Right lobe of liver (tissue), 6 donors: ENCODE data around the gene SLC2A4. TPM values are rescaled to one million over a fixed set of nuclear protein-coding genes. Genes with fewer than 3 reads are reported as not detected.
A peak's percentile ranks its signal among the peaks of the same experiment; 100 is the strongest.

Experiments
- ATAC-seq, 4 donors: fragments of 200-7000 bp; cut with Tn5 transposase; one replicate each; pipeline ENCODE4 v1.9.1; 2020; ENCODE audit warnings: mild to moderate bottlenecking in 4 of 4, moderate library complexity in 4 of 4
- DNase-seq, 3 donors: peaks; one replicate each; pipeline ENCODE4 v3.0.0-alpha.2; 2020
- H3K27ac ChIP-seq, 3 donors: fragments of 200-600 bp; one replicate each; pipeline ENCODE4 v1.8.0; 2022
- H3K27me3 ChIP-seq, 2 donors: fragments of 200-600 bp; one replicate each; pipeline ENCODE4 v1.8.0; 2022
- H3K36me3 ChIP-seq, 4 donors: fragments of 200-600 bp; sonication (generic) in 1 of 4; one replicate each; pipeline versions ENCODE4 v1.5.1 to v1.8.0; 2017 to 2022; ENCODE audit warnings: control low read depth in 1 of 4
- H3K4me1 ChIP-seq, 4 donors: fragments of 200-600 bp; sonication (generic) in 1 of 4; one replicate each; pipeline versions ENCODE4 v1.5.1 to v1.8.0; 2017 to 2022; ENCODE audit warnings: control low read depth in 1 of 4
- H3K4me3 ChIP-seq, 3 donors: fragments of 200-600 bp; one replicate each; pipeline ENCODE4 v1.8.0; 2022
- H3K9me3 ChIP-seq, 4 donors: fragments of 200-600 bp; sonication (generic) in 1 of 4; one replicate each; pipeline versions ENCODE4 v1.5.1 to v1.8.0; 2017 to 2022; ENCODE audit warnings: control low read depth in 1 of 4
- CTCF ChIP-seq, 4 donors: fragments of 200-600 bp in 3 of 4; fragments of 450-650 bp in 1 of 4; IDR thresholded peaks; one replicate each; pipeline versions ENCODE4 v1.5.1 to v1.8.0; 2016 to 2022; ENCODE audit warnings: antibody characterized with exemption in 4 of 4, mild to moderate bottlenecking in 2 of 4
- POLR2A ChIP-seq: fragments of 450-650 bp; IDR thresholded peaks from one replicate; pipeline ENCODE4 v1.6.1; 2017; ENCODE audit warnings: antibody characterized with exemption, mild to moderate bottlenecking
- WGBS: methylation state at CpG from one replicate; pipeline ENCODE4 v1.1.6; 2018; ENCODE audit warnings: low coverage, low lambda C conversion rate; ENCODE audit not compliant: insufficient coverage; ENCODE audit errors: missing lambda C conversion rate; 5-methylcytosine and 5-hydroxymethylcytosine counted together
- intact Hi-C, 2 donors: fragments of 100-400 bp; cut with DNase I; formaldehyde crosslinking; loops; one replicate each; pipeline versions ENCODE4 v1.11.2 to v1.14.1; 2022
- total RNA-seq, 6 experiments: library from RNA; depleted of rRNA in 2 of 6; stranded (reverse); fragments of >200 nt in 2 of 6; fragmentation: NEBNext Ultra II Directional in 3 of 6; extraction: Animal tissue kit (Norgen Biotek cat#: 25700) in 3 of 6; gene quantifications; one replicate each; pipeline versions ENCODE4 v1.1.0 to v1.2.4, GENCODE V29; 2016 to 2023
- donor health status: DM: no; HTN: yes; CAD: no.
- donor health status: DM: no; HTN: no; CAD: no.
- donor health status: DM: no; HTN: no; CAD: no.
- donor health status: DM: no; HTN: yes; CAD: no.
- donor health status: DM: no; HTN: yes; CAD: no.

SLC2A4 gene
- total RNA-seq, 6 experiments from 2014 or later = 0.66 to 2.1 (median 1.4) TPM

DNA sequence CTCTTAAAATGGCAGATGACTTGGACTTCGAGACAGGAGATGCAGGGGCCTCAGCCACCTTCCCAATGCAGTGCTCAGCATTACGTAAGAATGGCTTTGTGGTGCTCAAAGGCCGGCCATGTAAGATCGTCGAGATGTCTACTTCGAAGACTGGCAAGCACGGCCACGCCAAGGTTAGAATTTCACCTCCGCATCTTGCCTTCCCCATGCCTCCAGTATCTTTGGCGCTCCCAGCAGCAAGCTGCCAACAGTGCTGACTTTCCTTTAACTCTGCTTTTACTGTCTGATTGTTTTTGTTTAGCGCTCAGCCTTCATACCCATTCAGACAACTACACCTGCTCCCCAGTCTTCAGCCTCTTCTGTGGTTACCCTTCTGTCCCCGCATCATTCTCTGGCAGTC is 28.1 kb downstream of the SLC2A4 start:
- intact Hi-C loops = no loop called here
- TF ChIP-seq POLR2A (no peak), CTCF (IDR thresholded peaks at IDR 0.05) (no peak)
- Histone ChIP-seq H3K36me3 (peaks cover 11 to 47% (median 29%) of the 10 kb centered on the region in 4 donors), H3K27me3 (no peaks in the 10 kb centered on the region), H3K4me3 (peak overlapping the region in 1 of 3 donors; percentile 98), H3K4me1 (peaks cover 0 to 21% (median 9%) of the 10 kb centered on the region in 4 donors), H3K27ac (peak overlapping the region in 1 of 3 donors; percentile 77), H3K9me3 (no peaks in the 10 kb centered on the region)
- no peak for ATAC-seq
- DNase-seq = no peak
- WGBS = 90% methylated on average over 7 of the region's 12 CpGs

DNA sequence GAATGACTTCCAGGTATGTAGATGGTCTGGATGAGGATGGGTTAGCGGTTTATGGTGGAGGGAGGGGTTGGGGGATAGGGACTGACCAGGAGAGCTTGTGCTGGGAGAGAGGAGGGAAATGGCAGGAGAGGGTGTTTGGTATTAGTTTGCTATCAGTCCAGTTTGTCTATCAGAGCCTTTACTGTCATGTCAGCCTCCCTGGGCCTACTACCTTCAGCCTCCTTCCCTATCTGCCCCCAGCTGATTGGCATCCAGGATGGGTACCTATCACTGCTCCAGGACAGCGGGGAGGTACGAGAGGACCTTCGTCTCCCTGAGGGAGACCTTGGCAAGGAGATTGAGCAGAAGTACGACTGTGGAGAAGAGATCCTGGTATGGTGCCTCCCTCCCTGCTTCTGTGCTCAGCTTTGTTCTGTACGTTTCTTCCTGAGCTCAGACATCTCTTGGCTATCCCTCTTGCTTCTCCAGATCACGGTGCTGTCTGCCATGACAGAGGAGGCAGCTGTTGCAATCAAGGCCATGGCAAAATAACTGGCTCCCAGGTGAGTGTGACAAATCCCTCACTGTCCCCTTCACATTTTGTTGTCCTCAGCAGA is 29.7 kb downstream of the SLC2A4 start:
- DNase-seq (no peak), ATAC-seq (no peak)
- Histone ChIP-seq H3K4me1 (peaks cover 0 to 26% (median 12%) of the 10 kb centered on the region in 4 donors), H3K27ac (no peak overlapping the region), H3K9me3 (no peaks in the 10 kb centered on the region), H3K36me3 (peaks cover 11 to 47% (median 29%) of the 10 kb centered on the region in 4 donors), H3K27me3 (no peaks in the 10 kb centered on the region), H3K4me3 (no peak overlapping the region)
- TF ChIP-seq POLR2A (no peak), CTCF (IDR thresholded peaks at IDR 0.05) (no peak)
- intact Hi-C loops = no loop called here
- WGBS = 84% methylated on average over 2 of the region's 7 CpGs

GRCh38 chr17:7312432-7313087 is 31.0 kb downstream of the SLC2A4 start:
- no peak for TF ChIP-seq CTCF (IDR thresholded peaks at IDR 0.05)
- no peak for TF ChIP-seq POLR2A
- H3K4me3 ChIP-seq = no peak overlapping the region
- no peaks in the 10 kb centered on the region for H3K27me3 ChIP-seq
- no peak for ATAC-seq
- peaks cover 11 to 48% (median 30%) of the 10 kb centered on the region in 4 donors for H3K36me3 ChIP-seq
- intact Hi-C loops = no loop called here
- H3K27ac ChIP-seq = no peak overlapping the region
- no peaks in the 10 kb centered on the region for H3K9me3 ChIP-seq
- WGBS = 71% methylated on average over 6 of the region's 7 CpGs
- H3K4me1 ChIP-seq = peaks cover 0 to 26% (median 12%) of the 10 kb centered on the region in 4 donors
- DNase-seq = no peak

GRCh38 chr17:7313088-7313889 is 31.8 kb downstream of the SLC2A4 start:
- WGBS = 85% methylated on average over 3 of the region's 7 CpGs
- H3K27me3 ChIP-seq = no peaks in the 10 kb centered on the region
- no peaks in the 10 kb centered on the region for H3K9me3 ChIP-seq
- no peak for TF ChIP-seq CTCF (IDR thresholded peaks at IDR 0.05)
- TF ChIP-seq POLR2A = peak; percentile 23
- intact Hi-C loops = no loop called here
- H3K36me3 ChIP-seq = peaks cover 11 to 53% (median 31%) of the 10 kb centered on the region in 4 donors
- H3K4me3 ChIP-seq = no peak overlapping the region
- no peak for ATAC-seq
- H3K4me1 ChIP-seq = peaks cover 0 to 26% (median 12%) of the 10 kb centered on the region in 4 donors
- no peak for DNase-seq
- no peak overlapping the region for H3K27ac ChIP-seq
